Activated CD8-positive, alpha-beta memory T cell treated with anti-CD3 and anti-CD28 coated beads for 48 hours (primary cell): ENCODE results near the gene CDK5RAP3.
"Not testable (repeated sequence)": the region's sequence is repeated elsewhere in the genome, so short reads cannot be mapped to it uniquely, and the experiment has no call there.

Experiments
- DNase-seq, 3 experiments: peaks; one replicate each; pipeline ENCODE4 v3.0.0-alpha.2; 2020; ENCODE audit warnings: low read depth in 2 of 3, low spot score in 2 of 3

The CDK5RAP3 gene

DNA sequence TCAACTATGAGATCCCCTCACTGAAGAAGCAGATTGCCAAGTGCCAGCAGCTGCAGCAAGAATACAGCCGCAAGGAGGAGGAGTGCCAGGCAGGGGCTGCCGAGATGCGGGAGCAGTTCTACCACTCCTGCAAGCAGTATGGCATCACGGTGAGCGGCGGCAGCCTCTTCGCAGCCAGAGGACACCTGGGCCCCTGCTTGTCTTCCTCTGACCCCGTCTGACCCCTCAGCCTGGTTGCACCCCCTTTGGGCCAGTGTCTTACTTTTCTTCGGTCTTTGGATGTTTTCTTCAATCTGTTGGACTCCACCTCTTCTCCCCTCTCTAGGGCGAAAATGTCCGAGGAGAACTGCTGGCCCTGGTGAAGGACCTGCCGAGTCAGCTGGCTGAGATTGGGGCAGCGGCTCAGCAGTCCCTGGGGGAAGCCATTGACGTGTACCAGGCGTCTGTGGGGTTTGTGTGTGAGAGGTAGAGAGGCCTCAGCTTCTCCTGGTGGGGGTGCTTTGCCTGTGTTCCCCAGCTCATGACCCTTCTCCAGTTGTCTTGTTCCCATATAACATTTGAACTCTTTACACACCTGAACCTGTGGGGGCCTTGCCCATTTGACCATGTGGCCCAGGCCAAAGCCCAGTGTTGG is 4.4 kb downstream of the CDK5RAP3 start:
- no peak for DNase-seq

DNA sequence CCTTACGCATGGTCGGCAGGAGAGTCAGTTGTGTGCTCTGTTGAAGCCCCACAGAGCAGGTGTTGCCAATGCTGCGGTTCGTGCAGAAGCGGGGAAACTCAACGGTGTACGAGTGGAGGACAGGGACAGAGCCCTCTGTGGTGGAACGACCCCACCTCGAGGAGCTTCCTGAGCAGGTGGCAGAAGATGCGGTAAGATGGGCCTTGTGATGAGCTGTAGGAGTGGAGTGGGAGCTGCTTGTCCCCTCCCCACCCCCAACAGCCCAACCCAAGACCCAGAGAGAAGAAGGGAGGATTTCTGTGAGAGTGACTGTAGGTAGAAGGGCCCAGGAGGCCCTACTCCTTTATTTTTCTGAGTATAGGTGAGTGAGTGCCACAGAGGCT is 4.9 kb downstream of the CDK5RAP3 start:
- DNase-seq: no peak

DNA sequence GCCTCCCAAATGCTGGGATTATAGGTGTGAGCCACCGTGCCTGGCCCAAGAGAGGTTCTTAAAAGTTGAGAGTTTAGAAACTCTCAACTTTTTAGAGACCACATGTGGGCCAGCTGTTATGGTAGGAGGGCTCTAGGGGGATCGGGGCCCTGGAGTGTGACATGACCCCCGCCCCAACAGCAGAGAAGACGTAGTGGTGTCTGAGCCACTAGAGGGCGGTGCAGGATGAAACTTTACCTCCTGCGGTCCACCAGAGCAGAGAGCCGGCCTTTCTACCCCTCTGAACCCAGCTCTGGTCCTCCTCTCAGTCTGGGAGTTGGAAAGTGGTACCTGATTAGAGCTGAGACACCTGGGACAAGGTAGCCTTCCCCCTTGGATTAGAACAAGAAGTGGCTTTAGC is 7.4 kb downstream of the CDK5RAP3 start:
- peak in 2 of 3 experiments; percentile 8 to 10 for DNase-seq

DNA sequence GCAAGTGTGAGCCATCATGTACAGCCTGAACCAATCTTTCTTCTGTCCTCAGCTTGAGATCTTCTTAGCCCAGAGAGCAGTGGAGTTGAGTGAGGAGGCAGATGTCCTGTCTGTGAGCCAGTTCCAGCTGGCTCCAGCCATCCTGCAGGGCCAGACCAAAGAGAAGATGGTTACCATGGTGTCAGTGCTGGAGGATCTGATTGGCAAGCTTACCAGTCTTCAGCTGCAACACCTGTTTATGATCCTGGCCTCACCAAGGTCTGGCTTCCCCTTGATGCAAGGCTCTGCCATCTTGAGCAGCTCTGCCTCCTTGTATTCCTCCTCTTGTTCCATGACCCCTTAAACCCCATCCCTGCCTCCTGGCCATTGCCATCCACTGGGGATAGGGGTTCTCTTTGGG is 9.6 kb downstream of the CDK5RAP3 start:
- no peak for DNase-seq

DNA sequence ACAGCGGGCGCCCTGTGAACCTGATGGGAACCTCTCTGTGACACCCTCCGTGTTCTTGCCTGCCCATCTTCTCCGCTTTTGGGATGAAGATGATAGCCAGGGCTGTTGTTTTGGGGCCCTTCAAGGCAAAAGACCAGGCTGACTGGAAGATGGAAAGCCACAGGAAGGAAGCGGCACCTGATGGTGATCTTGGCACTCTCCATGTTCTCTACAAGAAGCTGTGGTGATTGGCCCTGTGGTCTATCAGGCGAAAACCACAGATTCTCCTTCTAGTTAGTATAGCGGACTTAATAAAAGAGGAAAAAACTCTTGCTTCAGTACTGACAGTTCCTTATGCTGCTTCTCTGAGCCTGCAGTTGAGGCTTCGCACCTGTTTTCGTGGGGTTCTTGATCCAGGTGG is 10.5 kb downstream of the CDK5RAP3 start:
- DNase-seq: no peak

DNA sequence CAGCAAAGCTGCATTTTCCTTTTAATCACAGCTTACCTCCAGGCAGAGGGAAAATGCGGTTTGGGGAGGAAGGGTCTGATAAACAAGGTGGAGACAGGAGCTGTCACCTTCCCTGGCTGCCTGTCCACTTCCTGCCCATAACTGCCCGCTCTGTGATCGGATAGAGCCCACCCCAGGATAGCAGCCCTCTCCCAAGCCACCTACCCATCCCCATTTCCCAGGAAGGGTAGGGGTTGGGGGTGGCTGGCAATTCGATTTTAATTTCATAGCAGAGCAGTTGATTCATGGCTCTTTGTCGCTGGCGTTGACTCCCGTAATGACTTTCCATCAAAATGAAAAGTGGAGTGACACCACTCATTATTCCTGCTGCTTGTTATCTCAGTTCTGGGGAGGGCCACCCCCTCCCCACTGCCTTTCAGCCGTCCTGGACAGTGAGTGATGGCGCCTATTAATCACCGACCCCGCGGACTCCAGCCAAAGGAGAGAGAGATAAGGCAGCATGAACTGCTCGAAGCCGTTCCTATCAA is 11.2 kb downstream of the CDK5RAP3 start:
- no peak for DNase-seq

DNA sequence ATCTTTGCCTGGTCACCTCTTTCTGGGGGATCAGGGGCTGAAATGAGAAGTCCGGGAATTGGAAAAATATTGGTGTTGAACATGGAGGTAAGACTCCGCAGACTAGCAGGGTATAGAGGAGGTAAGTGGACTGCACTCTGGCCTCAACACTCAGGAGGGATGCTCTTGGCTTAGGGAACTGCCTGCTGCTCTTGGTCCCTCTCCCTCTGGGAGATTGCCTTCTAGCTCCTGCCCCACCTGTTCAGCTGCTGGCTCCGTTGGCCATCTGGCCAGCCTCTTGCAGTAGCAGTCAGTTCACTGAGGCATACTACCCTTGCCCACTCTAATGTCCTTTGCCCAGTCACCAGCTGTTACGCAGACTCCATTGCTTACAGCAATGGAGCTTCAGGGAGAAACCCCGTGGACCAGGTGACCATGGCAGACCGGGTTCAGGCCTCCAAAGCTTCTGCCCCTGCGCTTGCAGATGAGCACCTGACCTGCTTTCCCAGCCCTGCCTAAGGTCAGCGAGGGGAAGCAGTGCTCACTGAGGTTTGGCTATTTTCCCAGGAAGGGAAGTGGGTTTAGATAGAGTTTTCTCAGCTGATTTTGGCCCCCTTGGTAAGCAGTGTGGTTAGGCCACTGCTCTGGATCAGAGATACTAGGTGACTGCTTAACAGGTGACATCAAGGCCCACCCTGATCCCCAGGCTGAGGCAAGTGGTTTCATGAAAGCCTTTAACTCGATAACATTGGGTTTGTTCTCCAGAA is 11.9 kb downstream of the CDK5RAP3 start:
- DNase-seq: no peak

DNA sequence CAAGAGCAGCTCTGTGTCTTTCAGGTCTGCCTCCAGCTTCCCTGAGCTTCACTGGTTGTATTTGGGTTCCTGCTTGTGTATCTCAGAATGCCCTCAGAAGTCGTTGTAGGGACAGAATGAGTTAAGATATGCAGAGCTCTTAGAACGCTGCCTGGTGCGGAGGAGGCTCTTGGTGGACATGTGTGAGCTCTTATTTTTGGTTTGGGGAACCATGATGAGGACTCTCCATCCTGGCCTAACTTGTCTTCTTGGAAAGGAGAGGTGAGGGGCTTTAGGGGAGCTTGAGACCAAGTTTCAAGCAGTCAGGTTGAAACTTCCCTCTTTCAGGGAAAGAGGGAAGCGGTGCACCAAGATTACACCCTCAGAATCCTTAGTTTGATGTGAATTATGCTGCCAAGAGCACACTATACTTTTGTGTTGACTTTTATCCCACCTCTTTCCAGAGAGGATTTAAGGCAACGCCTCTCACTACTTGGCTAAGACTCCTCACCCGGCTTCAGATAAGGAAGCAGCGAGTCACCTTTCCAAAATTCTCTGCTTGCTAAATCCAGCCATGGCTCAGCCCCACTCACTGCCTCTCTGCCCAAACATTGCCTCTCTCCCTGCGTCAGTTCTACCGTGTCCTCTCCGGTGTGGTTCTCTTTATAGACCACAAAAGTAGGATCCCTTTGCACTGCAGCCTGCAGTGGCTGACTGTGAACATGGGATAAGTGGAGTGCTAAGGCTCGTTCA is 12.7 kb downstream of the CDK5RAP3 start:
- DNase-seq: no peak

DNA sequence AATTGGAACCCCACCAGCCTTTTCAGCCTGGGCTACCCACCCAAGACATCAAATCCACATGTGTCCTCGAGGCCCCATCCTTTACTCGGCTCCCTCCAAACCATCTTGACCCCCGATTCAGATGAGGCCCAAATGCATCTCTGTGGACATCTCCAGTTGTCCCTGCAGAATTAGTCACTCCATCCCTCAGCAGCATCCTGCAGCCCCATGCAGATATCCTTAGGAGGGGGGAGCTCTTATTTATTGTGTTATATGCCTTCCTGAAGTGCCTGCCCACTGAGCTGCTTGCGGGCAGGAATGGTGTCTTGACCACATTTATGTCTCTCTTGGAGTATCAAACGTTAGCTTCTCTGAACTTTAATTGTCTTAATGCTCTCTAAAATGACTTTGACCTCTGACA is 15.6 kb downstream of the CDK5RAP3 start:
- DNase-seq: no peak

DNA sequence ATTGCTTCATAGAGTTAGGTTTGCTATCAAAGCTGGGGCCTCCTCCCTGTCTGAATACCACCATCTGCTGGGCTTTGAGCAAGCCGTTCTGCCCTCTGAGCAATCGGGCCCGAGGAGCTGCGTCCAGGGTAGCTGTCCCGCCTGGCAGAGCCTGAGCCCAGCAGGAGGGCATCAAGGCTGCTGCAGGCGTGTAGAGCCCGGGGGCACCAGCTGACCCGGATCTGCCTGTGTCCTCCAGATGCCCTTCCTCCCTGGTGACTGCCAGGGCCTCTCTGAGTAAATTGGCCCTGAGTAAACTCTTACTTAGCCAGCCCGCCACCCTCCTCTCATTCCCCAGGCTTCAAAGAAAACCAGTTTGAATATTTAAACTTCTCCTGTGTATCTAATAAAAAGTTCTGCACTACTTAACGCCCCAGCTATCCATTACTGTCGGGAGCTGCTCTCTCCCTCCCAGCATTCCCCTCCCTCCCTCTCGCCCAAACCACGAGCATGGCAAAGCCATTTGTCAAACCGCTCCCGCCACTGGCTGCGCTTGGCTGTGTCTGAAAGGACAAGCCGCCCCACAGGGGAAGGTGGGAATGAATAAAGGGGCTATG is 16.4 kb downstream of the CDK5RAP3 start:
- DNase-seq: no peak

DNA sequence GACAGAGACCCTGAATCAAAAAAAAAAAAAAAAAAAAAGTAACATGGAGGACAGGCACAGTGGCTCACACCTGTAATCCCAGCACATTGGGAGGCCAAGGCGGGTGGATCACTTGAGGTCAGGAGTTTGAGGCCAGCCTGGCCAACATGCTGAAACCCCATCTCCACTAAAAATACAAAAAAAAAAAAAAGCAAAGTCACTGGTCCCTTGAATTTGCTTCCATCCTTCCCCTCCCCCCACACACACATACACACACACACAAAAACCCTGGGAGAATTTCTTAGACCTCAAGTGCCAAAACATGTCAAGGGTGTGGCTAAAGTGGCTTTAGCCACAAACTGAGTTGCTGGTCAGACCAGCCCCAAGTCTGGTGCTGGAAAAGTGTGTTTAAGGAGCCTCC is 17.5 kb downstream of the CDK5RAP3 start:
- not testable (repeated sequence) for DNase-seq

DNA sequence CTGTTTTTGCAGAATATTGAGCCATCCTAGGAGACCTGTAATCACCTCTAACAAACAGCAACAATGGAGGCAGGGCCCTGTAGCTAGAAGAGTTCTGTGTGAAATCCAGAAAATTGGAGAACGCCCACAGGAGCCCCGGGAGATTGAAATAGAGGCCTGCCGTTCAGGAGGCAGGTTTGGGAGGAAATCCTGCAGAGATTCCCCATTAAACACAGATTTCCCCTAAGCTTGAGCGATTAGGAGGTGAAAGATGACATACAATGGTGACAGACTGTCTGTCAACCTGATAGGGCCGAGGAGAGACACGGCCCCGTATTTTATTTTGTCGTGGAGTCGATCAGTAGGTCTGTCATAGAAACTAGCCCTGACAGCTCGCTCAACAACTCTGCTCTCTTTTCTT is 18.2 kb downstream of the CDK5RAP3 start:
- DNase-seq: no peak

DNA sequence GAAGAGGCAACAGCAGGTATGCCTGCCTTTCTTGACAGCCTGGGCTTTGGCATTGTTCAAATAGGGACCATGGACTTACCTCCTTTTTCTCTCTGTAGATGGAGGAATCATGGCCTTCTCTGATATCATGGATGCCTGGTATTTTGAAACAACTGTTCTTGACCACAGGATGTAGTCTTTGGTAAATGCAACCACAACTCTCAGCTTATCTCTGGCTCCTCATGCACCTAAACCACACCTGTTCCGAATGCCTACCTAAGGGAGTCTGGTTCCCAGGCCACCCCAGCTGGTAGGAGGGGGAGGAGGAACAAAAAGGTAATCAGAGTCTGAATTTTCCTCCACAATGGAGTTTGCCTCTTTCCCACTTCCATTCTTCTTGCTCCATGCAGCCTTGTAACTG is 18.8 kb downstream of the CDK5RAP3 start:
- DNase-seq: no peak

DNA sequence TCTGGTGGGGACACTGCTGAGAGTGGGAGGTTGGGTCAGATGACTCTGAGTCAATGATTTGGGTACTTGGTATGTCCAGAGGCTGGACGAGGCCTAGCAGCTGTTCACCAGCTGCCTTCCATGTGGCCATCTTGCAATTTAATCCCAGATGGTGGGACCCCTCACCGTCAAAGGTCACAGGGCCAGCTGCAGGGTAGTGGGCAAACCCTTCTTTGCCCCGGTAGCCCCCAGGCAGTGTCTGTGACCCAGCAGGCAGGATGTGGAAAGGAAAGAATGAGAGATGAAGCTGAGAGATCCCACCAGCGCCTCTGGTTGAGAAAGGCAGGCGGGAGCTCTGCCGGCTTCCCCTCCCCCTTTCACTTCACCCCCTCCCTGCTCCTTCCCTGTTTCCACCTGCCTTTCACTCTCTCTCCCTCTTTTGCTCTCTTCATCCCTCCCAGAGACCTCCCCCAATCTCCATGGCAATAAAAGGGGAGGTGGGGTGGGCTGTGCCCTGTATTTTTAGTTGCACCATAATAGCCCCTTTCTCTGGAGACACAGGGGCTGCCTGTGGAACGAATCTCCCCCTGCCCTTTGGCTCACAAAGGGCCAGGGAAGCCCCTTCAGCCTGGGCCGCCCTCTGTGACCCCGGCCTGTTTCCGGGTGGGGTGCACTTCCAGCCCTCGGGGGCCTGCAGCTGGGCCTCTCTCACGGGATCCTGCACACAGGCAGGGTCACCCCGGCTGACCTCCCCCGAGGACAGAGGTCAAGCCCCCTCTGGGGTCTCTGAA is 20.2 kb downstream of the CDK5RAP3 start:
- no peak for DNase-seq

DNA sequence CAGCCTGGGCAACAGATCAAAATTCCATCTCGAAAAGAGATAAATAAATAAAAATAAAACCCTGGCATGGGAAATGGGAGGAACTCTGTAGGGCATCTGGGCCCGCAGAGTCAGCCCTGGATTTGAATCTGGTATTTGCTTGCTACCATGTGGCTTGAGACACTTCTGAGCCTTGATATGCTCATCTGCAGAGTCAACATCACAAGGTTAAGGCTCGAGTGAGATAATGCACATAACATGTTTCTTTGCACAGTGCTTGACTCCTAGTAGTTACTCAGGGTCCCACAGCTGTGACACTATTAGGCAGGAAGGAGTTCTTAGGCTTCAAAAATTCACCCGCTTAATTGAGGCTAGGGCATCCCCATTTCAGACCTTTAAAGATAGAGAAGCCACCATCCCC is 21.3 kb downstream of the CDK5RAP3 start:
- DNase-seq: no peak

DNA sequence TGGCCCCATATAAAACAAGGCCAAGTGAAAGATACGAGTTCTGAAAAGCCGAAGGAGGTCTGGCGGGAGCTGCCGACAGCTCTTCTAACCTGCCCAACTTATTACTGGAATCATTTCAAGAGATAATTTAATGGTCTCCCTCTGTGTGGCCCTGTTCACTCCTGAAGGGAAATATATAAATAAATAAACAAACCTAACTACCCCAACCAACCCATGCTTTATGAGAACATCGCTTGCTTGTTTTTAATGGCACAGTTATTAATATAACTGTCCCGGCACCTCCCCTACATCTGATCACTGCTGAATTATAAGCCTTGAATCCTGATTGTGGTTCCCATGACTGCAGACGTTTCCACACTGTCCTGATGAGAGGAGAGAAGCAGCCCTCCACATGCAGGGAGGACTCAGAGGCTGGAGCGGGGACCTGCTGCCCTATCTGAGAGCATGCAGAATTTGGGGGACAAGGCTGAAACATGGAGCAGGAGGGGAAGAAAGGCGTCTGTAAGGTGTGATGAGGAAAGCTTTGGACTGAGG is 22.2 kb downstream of the CDK5RAP3 start:
- DNase-seq: no peak

DNA sequence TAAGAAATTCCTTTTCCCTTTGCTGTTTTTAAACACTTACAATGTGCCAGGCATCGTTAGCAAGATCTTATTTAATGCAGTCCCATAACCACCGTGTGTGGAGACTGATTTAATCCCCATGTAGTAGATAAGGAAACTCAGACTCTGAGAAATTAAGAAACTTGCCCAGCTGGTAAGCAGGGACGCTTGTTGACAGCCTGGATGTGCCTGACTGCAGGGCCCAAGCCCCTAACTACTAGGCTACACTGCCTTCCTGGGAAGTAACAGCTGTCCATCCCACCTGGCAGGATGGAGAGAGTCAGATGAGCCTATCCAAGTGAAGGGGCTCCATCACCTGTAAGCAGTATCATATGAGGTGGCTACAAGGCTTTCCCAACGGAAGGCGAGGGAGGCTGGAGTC is 23.1 kb downstream of the CDK5RAP3 start:
- DNase-seq: no peak

DNA sequence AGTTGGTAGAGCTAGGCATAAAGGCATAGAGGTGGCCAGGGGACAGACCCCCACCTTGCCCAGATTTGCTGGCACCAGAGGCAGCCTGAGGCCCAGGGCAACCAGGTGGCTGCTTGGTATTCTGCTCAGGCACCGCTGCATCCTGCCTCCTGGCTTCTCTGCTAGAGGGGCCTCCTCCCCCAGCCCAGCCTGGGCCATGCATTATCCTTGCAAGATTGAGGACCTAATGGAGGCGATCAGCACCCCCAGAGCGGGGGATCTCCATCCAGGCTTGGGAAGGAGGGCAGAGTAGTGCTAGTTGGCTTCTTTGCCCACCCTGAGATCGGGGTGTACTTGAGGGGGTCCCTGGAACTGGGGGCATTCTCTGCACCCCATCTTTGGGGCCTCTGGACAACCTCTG is 23.8 kb downstream of the CDK5RAP3 start:
- DNase-seq: no peak

DNA sequence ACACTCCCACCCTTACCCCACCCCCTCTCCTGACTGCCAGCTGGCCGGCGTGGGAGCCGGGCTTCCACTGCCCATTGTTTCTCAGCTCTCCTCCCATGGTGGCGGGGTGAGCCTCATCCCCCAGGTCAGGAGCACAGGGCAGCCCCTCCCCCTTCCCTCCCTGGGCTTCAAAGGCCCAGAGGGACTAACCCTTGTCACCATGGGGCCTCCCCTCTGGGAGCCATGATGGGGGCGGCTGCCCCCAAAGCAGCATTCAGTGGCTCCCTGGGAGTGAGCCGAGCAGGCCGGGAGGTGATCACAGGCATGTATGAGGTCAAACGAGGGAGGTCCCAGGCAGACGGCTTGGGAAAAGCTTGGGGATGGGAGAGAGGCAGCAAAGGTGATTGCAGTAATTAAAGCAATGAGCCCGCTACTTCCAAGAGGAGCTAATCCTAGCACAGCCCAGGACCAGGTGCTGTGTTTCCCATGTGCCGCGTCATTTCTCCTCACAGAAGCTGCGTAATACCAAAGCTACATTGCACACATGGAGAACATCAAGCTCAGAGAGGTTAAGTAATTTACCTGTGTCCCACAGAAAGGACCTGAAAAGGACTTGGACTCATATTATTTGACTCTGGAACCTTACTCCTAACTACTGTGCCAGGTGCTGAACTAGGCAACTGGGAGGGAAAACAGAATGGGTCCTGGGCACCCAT is 24.5 kb downstream of the CDK5RAP3 start:
- no peak for DNase-seq

DNA sequence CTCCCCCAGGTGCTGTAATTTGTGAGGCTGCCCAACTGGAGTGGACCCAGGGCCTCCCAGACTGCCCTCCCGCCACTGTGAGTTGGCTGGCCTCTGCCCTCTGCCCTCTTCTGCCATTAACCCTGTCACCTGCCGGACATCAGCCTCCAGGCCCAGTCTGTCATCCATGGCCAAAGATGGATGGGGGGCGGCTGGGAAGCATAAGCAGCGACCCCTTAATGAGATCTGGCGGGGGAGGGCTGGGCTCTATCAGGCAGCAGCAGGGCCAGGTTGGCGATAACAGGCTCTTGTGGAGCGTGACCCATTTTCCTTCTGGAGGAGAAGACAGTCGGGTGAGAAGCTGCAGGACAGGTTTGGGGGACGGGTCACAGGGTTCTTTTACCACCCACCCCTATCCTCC is 25.3 kb downstream of the CDK5RAP3 start:
- no peak for DNase-seq
